Measurements from ENCODE around the gene STK32B. TPM values are rescaled to one million over a fixed set of nuclear protein-coding genes. Genes with fewer than 3 reads are reported as not detected.

STK32B gene
- total RNA-seq, 1 experiment from 2014 or later, result 11.6 TPM

- in situ Hi-C loops (cut with HindIII; ENCODE audit: low pct_unique_long_range_greater_than_20kb, low sequenced_read_pairs), result no loop called here
- Histone ChIP-seq H3K4me1 (ENCODE audit: control insufficient read depth, insufficient read depth, low read length) (no peaks in the 10 kb centered on the region), H3K36me3 (ENCODE audit: control insufficient read depth, insufficient read depth, low read length) (no peaks in the 10 kb centered on the region), H3K9me3 (ENCODE audit: control insufficient read depth, insufficient read depth, low read depth, low read length) (no peaks in the 10 kb centered on the region), H3K27ac (ENCODE audit: low read length) (no peak overlapping the region), H3K4me3 (ENCODE audit: low read depth in 2 of 2, low read length in 2 of 2) (no peak overlapping the region), H3K27me3 (ENCODE audit: control insufficient read depth, insufficient read depth, low read length) (no peaks in the 10 kb centered on the region)
- no TSS peak for BruUV-seq (replicated peaks)
- TF ChIP-seq POLR2AphosphoS5 (IDR thresholded peaks at IDR 0.05; ENCODE audit: low read depth, low read length), result no peak
- TF ChIP-seq CTCF (IDR thresholded peaks at IDR 0.05), result no peak
- no peak for TF ChIP-seq REST (IDR thresholded peaks at IDR 0.05; ENCODE audit: insufficient read depth in 1 of 2, low read depth in 2 of 2, low read length in 1 of 2)
- no peak for TF ChIP-seq TCF7L2 (IDR thresholded peaks at IDR 0.05; ENCODE audit: low read depth, low read length)
- TF ChIP-seq SIN3A (IDR thresholded peaks at IDR 0.05; ENCODE audit: borderline replicate concordance, insufficient read depth, low read depth, low read length), result no peak
- no peak for ATAC-seq
- ChIA-PET CTCF (no interaction called here), POLR2A (no interaction called here)
- intact Hi-C loops (cut with micrococcal nuclease; ENCODE audit: unreplicated experiment), result no loop called here
- DNase-seq (ENCODE audit: low read depth, low spot score), result no peak
Measured at GRCh38 chr4:5200513-5200912, 149.2 kb downstream of the STK32B start.

GRCh38 chr4:5203309-5203992 is 152.2 kb downstream of the STK32B start:
- ChIA-PET CTCF (no interaction called here), POLR2A (no interaction called here)
- Histone ChIP-seq H3K36me3 (ENCODE audit: control insufficient read depth, insufficient read depth, low read length) (no peaks in the 10 kb centered on the region), H3K4me3 (ENCODE audit: low read depth in 2 of 2, low read length in 2 of 2) (no peak overlapping the region), H3K9me3 (ENCODE audit: control insufficient read depth, insufficient read depth, low read depth, low read length) (no peaks in the 10 kb centered on the region), H3K4me1 (ENCODE audit: control insufficient read depth, insufficient read depth, low read length) (no peaks in the 10 kb centered on the region), H3K27ac (ENCODE audit: low read length) (no peak overlapping the region), H3K27me3 (ENCODE audit: control insufficient read depth, insufficient read depth, low read length) (no peaks in the 10 kb centered on the region)
- in situ Hi-C loops (cut with HindIII; ENCODE audit: low pct_unique_long_range_greater_than_20kb, low sequenced_read_pairs) (no loop called here), intact Hi-C loops (cut with micrococcal nuclease; ENCODE audit: unreplicated experiment) (no loop called here)
- ATAC-seq (no peak), DNase-seq (ENCODE audit: low read depth, low spot score) (no peak)
- BruUV-seq (replicated peaks), result no TSS peak
- TF ChIP-seq REST (IDR thresholded peaks at IDR 0.05; ENCODE audit: insufficient read depth in 1 of 2, low read depth in 2 of 2, low read length in 1 of 2), result no peak
- no peak for TF ChIP-seq POLR2AphosphoS5 (IDR thresholded peaks at IDR 0.05; ENCODE audit: low read depth, low read length)
- no peak for TF ChIP-seq TCF7L2 (IDR thresholded peaks at IDR 0.05; ENCODE audit: low read depth, low read length)
- no peak for TF ChIP-seq CTCF (IDR thresholded peaks at IDR 0.05)
- no peak for TF ChIP-seq SIN3A (IDR thresholded peaks at IDR 0.05; ENCODE audit: borderline replicate concordance, insufficient read depth, low read depth, low read length)

Data from Panc1 (cell line).